CD4-positive, alpha-beta T cell treated with Interleukin-17A for 4 hours (primary cell): Measurements from ENCODE around the gene SLC6A19.
"Not testable (repeated sequence)": the region's sequence is repeated elsewhere in the genome, so short reads cannot be mapped to it uniquely, and the experiment has no call there.

Experiments
- DNase-seq: peaks from one replicate; pipeline ENCODE4 v3.0.0-alpha.2; 2020; ENCODE audit warnings: mixed read lengths

SLC6A19 gene

GRCh38 chr5:1201327-1202025 lies at the start of gene SLC6A19:
Gene SLC6A19 (plus strand): TSS chr5:1201595. CDS start chr5:1201651, 56 bp downstream.
- DNase-seq = no peak

GRCh38 chr5:1152156-1152555 lies 49.2 kb upstream of the SLC6A19 start:
- DNase-seq = no peak

- DNase-seq = no peak
Measured at GRCh38 chr5:1152771-1153282, 48.6 kb upstream of the SLC6A19 start.

GRCh38 chr5:1153428-1153827 lies 48.0 kb upstream of the SLC6A19 start:
- no peak for DNase-seq

GRCh38 chr5:1155191-1156032 lies 46.0 kb upstream of the SLC6A19 start:
- DNase-seq = no peak

- no peak for DNase-seq
Measured at GRCh38 chr5:1156033-1156753, 45.2 kb upstream of the SLC6A19 start.

GRCh38 chr5:1156754-1157460 lies 44.5 kb upstream of the SLC6A19 start:
- DNase-seq = no peak

GRCh38 chr5:1157461-1157986 lies 43.9 kb upstream of the SLC6A19 start:
- not testable (repeated sequence) for DNase-seq

GRCh38 chr5:1158647-1159340 lies 42.6 kb upstream of the SLC6A19 start:
- no peak for DNase-seq

GRCh38 chr5:1159341-1159675 lies 42.1 kb upstream of the SLC6A19 start:
- no peak for DNase-seq

- no peak for DNase-seq
Measured at GRCh38 chr5:1159774-1160406, 41.5 kb upstream of the SLC6A19 start.

GRCh38 chr5:1161108-1161832 lies 40.1 kb upstream of the SLC6A19 start:
- DNase-seq = no peak

GRCh38 chr5:1161833-1162229 lies 39.6 kb upstream of the SLC6A19 start:
- no peak for DNase-seq

- no peak for DNase-seq
Measured at GRCh38 chr5:1162276-1162675, 39.1 kb upstream of the SLC6A19 start.

- DNase-seq = no peak
Measured at GRCh38 chr5:1162751-1163150, 38.6 kb upstream of the SLC6A19 start.

GRCh38 chr5:1163366-1163765 lies 38.0 kb upstream of the SLC6A19 start:
- no peak for DNase-seq

- no peak for DNase-seq
Measured at GRCh38 chr5:1163879-1164278, 37.5 kb upstream of the SLC6A19 start.

- no peak for DNase-seq
Measured at GRCh38 chr5:1164696-1165630, 36.4 kb upstream of the SLC6A19 start.

- no peak for DNase-seq
Measured at GRCh38 chr5:1165864-1166263, 35.5 kb upstream of the SLC6A19 start.
